SK-N-SH (cell line): Measurements from ENCODE around the gene ADGRG3. TPM values are rescaled to one million over a fixed set of nuclear protein-coding genes. Genes with fewer than 3 reads are reported as not detected.

ENCODE experiments used
- CTCF ChIA-PET: fragments of 300-600, 350-600 bp; formaldehyde crosslinking; extraction: SDS; loops from one replicate; lab custom pipeline; 2021; lab: Yijun Ruan, JAX
- POLR2A ChIA-PET: fragments of 350-600 bp; sonication (Branson Sonifier 250); formaldehyde crosslinking; extraction: SDS; loops from one replicate; lab custom pipeline; 2020; ENCODE audit warnings: antibody characterized with exemption, inconsistent platforms; lab: Yijun Ruan, JAX
- DNase-seq: peaks from one replicate; pipeline ENCODE4 v3.0.0; 2012
- H2AFZ ChIP-seq: fragments of 200-600 bp; sonication (generic); 2 replicates; pipeline ENCODE4 v1.8.1; 2016; ENCODE audit warnings: antibody characterized with exemption, mild to moderate bottlenecking, low read depth
- H3F3A ChIP-seq: fragments of 200-600 bp; sonication (generic); replicated peaks from 2 replicates; pipeline ENCODE3; 2016; ENCODE audit warnings: antibody characterized with exemption, mild to moderate bottlenecking; ENCODE audit not compliant: insufficient read depth
- H3K27ac ChIP-seq, 2 experiments: fragments of 200-500 bp in 1 of 2; fragments of 200-600 bp in 1 of 2; sonication (Bioruptor generic) in 1 of 2; sonication (generic), shearing (Covaris generic) in 1 of 2; 2 replicates each; pipeline versions ENCODE4 v1.5.1 to v1.6.1; 2014 to 2016; ENCODE audit warnings: low read depth in 2 of 2, inconsistent platforms in 1 of 2, low read length in 1 of 2, mild to moderate bottlenecking in 1 of 2, mixed read lengths in 1 of 2
- H3K27me3 ChIP-seq: fragments of 200-600 bp; sonication (generic), shearing (Covaris generic); 2 replicates; pipeline ENCODE4 v1.6.1; 2016; ENCODE audit warnings: mixed run types; ENCODE audit not compliant: insufficient read depth
- H3K36me3 ChIP-seq, 2 experiments: fragments of 200-500 bp in 1 of 2; fragments of 200-600 bp in 1 of 2; sonication (Bioruptor generic) in 1 of 2; sonication (generic) in 1 of 2; replicated peaks in 1 of 2; 2 replicates each; pipeline versions ENCODE3 to v1.5.1; 2014 to 2016; ENCODE audit warnings: low read length in 1 of 2, mild to moderate bottlenecking in 1 of 2; ENCODE audit not compliant: insufficient read depth in 2 of 2, control insufficient read depth in 1 of 2
- H3K4me1 ChIP-seq, 2 experiments: fragments of 200-500 bp in 1 of 2; fragments of 200-600 bp in 1 of 2; sonication (Bioruptor generic) in 1 of 2; sonication (generic), shearing (Covaris generic) in 1 of 2; 2 replicates each; pipeline versions ENCODE4 v1.5.1 to v1.6.1; 2014 to 2016; ENCODE audit warnings: low read depth in 1 of 2, low read length in 1 of 2, mixed run types in 1 of 2; ENCODE audit not compliant: insufficient read depth in 2 of 2, control insufficient read depth in 1 of 2
- H3K4me2 ChIP-seq: fragments of 200-600 bp; sonication (generic), shearing (Covaris generic); 2 replicates; pipeline ENCODE4 v1.6.1; 2017; ENCODE audit warnings: mixed run types
- H3K4me3 ChIP-seq, 2 experiments: fragments of 200-500 bp in 1 of 2; fragments of 200-600 bp in 1 of 2; sonication (Bioruptor generic) in 1 of 2; sonication (generic), shearing (Covaris generic) in 1 of 2; 2 replicates each; pipeline versions ENCODE4 v1.5.1 to v1.8.1; 2014 to 2016; ENCODE audit warnings: low read depth in 2 of 2, inconsistent platforms in 1 of 2, low read length in 1 of 2, mild to moderate bottlenecking in 1 of 2, mixed read lengths in 1 of 2, moderate library complexity in 1 of 2
- H3K79me2 ChIP-seq: fragments of 200-600 bp; sonication (generic); 2 replicates; pipeline ENCODE4 v1.8.1; 2017; ENCODE audit warnings: mild to moderate bottlenecking; ENCODE audit not compliant: insufficient read depth
- H3K9ac ChIP-seq: fragments of 200-600 bp; sonication (generic); 2 replicates; pipeline ENCODE4 v1.6.1; 2017; ENCODE audit warnings: mixed run types
- H3K9me2 ChIP-seq: fragments of 200-600 bp; sonication (generic); 2 replicates; pipeline ENCODE4 v1.6.1; 2017; ENCODE audit warnings: mixed run types
- H3K9me3 ChIP-seq: fragments of 200-600 bp; sonication (generic); 2 replicates; pipeline ENCODE4 v1.6.1; 2017; ENCODE audit warnings: mixed run types, mild to moderate bottlenecking, moderate library complexity
- H4K20me1 ChIP-seq: fragments of 200-600 bp; sonication (generic); 2 replicates; pipeline ENCODE4 v1.6.1; 2017; ENCODE audit warnings: mild to moderate bottlenecking, mixed run types; ENCODE audit not compliant: insufficient read depth
- EP300 ChIP-seq, 2 experiments: IDR thresholded peaks; 2 replicates each; pipeline versions ENCODE4 v1.4.0 to v1.6.1; 2012; ENCODE audit warnings: borderline replicate concordance in 1 of 2, low read depth in 1 of 2, low read length in 1 of 2
- FOSL2 ChIP-seq: IDR thresholded peaks from 2 replicates; pipeline ENCODE4 v1.4.0; 2012; ENCODE audit warnings: low read depth, mild to moderate bottlenecking, moderate library complexity, borderline replicate concordance
- FOXM1 ChIP-seq: IDR thresholded peaks from 2 replicates; pipeline ENCODE4 v1.4.0; 2012; ENCODE audit warnings: low read depth, mild to moderate bottlenecking
- GABPA ChIP-seq: IDR thresholded peaks from 2 replicates; pipeline ENCODE4 v1.4.0; 2012; ENCODE audit warnings: low read depth, mild to moderate bottlenecking
- GATA2 ChIP-seq: sonication (generic); formaldehyde crosslinking; IDR thresholded peaks from 2 replicates; pipeline ENCODE4 v1.5.0; 2020; ENCODE audit warnings: mild to moderate bottlenecking, missing genetic modification reagents
- MEF2A ChIP-seq: IDR thresholded peaks from 2 replicates; pipeline ENCODE4 v1.4.0; 2012; ENCODE audit warnings: low read depth, borderline replicate concordance
- MXI1 ChIP-seq: IDR thresholded peaks from 2 replicates; pipeline ENCODE4 v1.6.1; 2012; ENCODE audit warnings: mild to moderate bottlenecking, low read depth, low read length, improper control_type of control experiment
- NFIC ChIP-seq: IDR thresholded peaks from 2 replicates; pipeline ENCODE4 v1.4.0; 2012; ENCODE audit warnings: borderline replicate concordance
- NRF1 ChIP-seq: IDR thresholded peaks from 2 replicates; pipeline ENCODE4 v1.6.1; 2012; ENCODE audit warnings: low read depth, mild to moderate bottlenecking, low read length
- RFX5 ChIP-seq: IDR thresholded peaks from 2 replicates; pipeline ENCODE4 v1.6.1; 2012; ENCODE audit warnings: mild to moderate bottlenecking, improper control_type of control experiment, low read length
- SIN3A ChIP-seq: IDR thresholded peaks from 2 replicates; pipeline ENCODE4 v1.6.1; 2012; ENCODE audit warnings: low read depth, mild to moderate bottlenecking, low read length, moderate library complexity, borderline replicate concordance
- TAF1 ChIP-seq: IDR thresholded peaks from 2 replicates; pipeline ENCODE4 v1.6.1; 2012; ENCODE audit warnings: low read depth, mild to moderate bottlenecking, low read length, moderate library complexity, borderline replicate concordance
- TCF12 ChIP-seq: IDR thresholded peaks from 2 replicates; pipeline ENCODE4 v1.4.0; 2012
- WGBS: methylation state at CpG from one replicate; pipeline ENCODE4 v1.1.6; 2017; ENCODE audit warnings: low lambda C conversion rate; 5-methylcytosine and 5-hydroxymethylcytosine counted together
- polyA plus RNA-seq, 3 experiments: library from polyadenylated mRNA; depleted of rRNA; stranded (reverse); fragments of >200 nt; gene quantifications; 2 replicates each; pipeline ENCODE4 v1.2.3, GENCODE V29; 2012
- TF ChIP-seq, protein P1 (sequence below): fragments of 200-600 bp; sonication (generic); IDR thresholded peaks from 2 replicates; pipeline ENCODE4 v1.6.1; 2017; ENCODE audit warnings: antibody characterized with exemption, mild to moderate bottlenecking, moderate library complexity
- TF ChIP-seq, protein P2 (sequence below): IDR thresholded peaks from 2 replicates; pipeline ENCODE4 v1.6.1; 2012; ENCODE audit warnings: mild to moderate bottlenecking, low read depth, low read length, moderate library complexity
- TF ChIP-seq, protein P3 (sequence below): IDR thresholded peaks from 2 replicates; pipeline ENCODE4; 2012

Gene ADGRG3
- polyA plus RNA-seq, 1 of the 3 experiments (the other 2 are of a cell fraction): not detected

DNA sequence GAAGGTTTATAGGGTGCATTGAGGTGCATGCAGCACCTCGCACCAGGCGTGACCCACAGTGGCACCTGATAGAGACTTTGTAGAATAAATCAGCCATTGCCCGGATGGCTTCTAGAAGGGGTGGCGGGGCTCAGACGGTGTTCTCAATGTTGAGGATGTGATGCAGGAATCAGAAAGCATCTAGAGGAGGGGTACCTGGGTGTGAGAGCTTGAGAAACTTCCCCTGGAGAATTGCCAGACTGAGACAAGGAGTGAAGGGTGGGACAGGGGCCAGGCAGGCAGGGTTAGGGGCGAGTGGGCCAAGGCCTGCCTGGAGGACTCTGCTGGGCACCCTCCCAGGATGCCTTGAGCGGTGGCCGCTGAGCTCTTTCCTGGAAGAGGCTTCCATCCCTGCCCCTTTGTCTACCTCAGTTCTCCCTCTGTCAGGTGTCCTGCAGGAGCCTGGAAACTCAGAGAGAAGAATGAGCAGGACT lies 48.9 kb upstream of the ADGRG3 start:
- DNase-seq: no peak
- WGBS: 80% methylated on average over 6 of the region's 8 CpGs
- Histone ChIP-seq H3F3A (no peaks in the 10 kb centered on the region), H3K4me2 (no peak overlapping the region), H2AFZ (no peak overlapping the region), H3K9ac (no peak overlapping the region), H3K4me3 (no peak overlapping the region), H3K9me2 (no peaks in the 10 kb centered on the region), H3K4me1 (peaks cover 0 to 14% of the 10 kb centered on the region in 2 experiments; a peak in 2 of 4 replicates), H4K20me1 (no peaks in the 10 kb centered on the region), H3K27ac (no peak overlapping the region), H3K9me3 (no peaks in the 10 kb centered on the region), H3K27me3 (no peaks in the 10 kb centered on the region), H3K36me3 (no peaks in the 10 kb centered on the region), H3K79me2 (no peaks in the 10 kb centered on the region)
- ChIA-PET CTCF (interaction anchor here (1.8 to 3.3 kb wide), 2 partner anchors 28 to 29 kb away, joined by 5 to 13 read pairs; no protein-coding TSS in a partner anchor), POLR2A (no interaction called here)
- TF ChIP-seq, protein P1, sequence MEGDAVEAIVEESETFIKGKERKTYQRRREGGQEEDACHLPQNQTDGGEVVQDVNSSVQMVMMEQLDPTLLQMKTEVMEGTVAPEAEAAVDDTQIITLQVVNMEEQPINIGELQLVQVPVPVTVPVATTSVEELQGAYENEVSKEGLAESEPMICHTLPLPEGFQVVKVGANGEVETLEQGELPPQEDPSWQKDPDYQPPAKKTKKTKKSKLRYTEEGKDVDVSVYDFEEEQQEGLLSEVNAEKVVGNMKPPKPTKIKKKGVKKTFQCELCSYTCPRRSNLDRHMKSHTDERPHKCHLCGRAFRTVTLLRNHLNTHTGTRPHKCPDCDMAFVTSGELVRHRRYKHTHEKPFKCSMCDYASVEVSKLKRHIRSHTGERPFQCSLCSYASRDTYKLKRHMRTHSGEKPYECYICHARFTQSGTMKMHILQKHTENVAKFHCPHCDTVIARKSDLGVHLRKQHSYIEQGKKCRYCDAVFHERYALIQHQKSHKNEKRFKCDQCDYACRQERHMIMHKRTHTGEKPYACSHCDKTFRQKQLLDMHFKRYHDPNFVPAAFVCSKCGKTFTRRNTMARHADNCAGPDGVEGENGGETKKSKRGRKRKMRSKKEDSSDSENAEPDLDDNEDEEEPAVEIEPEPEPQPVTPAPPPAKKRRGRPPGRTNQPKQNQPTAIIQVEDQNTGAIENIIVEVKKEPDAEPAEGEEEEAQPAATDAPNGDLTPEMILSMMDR: no peak
- TF ChIP-seq TAF1 (no peak), MXI1 (no peak), EP300 (IDR thresholded peaks at IDR 0.05; ENCODE audit: borderline replicate concordance in 1 of 2, low read depth in 1 of 2, low read length in 1 of 2) (no peak), NFIC (no peak), MEF2A (no peak), RFX5 (no peak), FOXM1 (no peak)
- TF ChIP-seq, protein P2, sequence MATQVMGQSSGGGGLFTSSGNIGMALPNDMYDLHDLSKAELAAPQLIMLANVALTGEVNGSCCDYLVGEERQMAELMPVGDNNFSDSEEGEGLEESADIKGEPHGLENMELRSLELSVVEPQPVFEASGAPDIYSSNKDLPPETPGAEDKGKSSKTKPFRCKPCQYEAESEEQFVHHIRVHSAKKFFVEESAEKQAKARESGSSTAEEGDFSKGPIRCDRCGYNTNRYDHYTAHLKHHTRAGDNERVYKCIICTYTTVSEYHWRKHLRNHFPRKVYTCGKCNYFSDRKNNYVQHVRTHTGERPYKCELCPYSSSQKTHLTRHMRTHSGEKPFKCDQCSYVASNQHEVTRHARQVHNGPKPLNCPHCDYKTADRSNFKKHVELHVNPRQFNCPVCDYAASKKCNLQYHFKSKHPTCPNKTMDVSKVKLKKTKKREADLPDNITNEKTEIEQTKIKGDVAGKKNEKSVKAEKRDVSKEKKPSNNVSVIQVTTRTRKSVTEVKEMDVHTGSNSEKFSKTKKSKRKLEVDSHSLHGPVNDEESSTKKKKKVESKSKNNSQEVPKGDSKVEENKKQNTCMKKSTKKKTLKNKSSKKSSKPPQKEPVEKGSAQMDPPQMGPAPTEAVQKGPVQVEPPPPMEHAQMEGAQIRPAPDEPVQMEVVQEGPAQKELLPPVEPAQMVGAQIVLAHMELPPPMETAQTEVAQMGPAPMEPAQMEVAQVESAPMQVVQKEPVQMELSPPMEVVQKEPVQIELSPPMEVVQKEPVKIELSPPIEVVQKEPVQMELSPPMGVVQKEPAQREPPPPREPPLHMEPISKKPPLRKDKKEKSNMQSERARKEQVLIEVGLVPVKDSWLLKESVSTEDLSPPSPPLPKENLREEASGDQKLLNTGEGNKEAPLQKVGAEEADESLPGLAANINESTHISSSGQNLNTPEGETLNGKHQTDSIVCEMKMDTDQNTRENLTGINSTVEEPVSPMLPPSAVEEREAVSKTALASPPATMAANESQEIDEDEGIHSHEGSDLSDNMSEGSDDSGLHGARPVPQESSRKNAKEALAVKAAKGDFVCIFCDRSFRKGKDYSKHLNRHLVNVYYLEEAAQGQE: no peak

DNA sequence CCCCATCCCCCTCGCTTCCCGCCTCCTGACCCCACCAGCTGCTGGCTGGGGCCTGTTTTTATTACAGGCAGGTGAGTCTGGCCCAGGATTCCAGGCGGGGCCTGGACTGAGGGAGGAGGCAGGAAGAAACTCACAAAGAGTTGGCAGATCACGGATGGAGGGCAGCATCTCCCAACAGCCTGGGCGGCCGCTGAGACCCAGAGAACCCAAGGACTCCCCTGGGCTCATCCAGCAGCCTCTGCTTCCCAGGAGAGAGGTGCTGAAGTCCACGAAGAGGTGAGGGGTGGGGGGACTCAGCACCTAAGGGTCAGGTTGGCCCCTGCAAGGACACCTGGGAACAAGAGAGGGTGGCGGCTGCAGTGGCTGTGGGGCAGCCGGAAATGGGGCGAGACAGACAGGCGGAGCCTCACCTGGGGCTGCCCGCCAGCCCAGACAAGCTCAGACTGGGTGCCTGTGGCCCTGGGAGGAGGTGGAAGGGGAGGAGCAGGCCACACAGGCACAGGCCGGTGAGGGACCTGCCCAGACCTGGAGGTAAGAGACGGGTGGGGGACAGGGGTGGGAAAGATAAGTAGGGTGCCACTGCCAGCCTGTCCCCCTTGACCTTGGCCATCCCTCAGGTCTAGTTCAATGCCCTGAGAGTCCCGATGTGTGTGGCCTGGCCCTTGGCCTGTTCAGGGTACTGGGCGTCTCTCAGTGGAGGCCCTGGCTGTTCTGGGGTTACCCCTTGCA lies 48.3 kb upstream of the ADGRG3 start:
- Histone ChIP-seq H3K4me1 (peaks cover 0 to 14% of the 10 kb centered on the region in 2 experiments; a peak in 2 of 4 replicates), H3K9me3 (no peaks in the 10 kb centered on the region), H3K9ac (no peak overlapping the region), H3K36me3 (no peaks in the 10 kb centered on the region), H4K20me1 (no peaks in the 10 kb centered on the region), H3K9me2 (no peaks in the 10 kb centered on the region), H2AFZ (no peak overlapping the region), H3K27me3 (no peaks in the 10 kb centered on the region), H3K4me2 (no peak overlapping the region), H3K4me3 (no peak overlapping the region), H3K27ac (no peak overlapping the region), H3K79me2 (no peaks in the 10 kb centered on the region), H3F3A (no peaks in the 10 kb centered on the region)
- no peak for DNase-seq
- POLR2A ChIA-PET: no interaction called here
- CTCF ChIA-PET: interaction anchor here (1.8 to 5.6 kb wide), 3 partner anchors 28 to 29 kb away, joined by 5 to 30 read pairs (median 13); no protein-coding TSS in a partner anchor
- WGBS: 88% methylated on average over 12 of the region's 16 CpGs
- TF ChIP-seq FOSL2 (no peak), GABPA (no peak), SIN3A (no peak), MEF2A (no peak), NRF1 (no peak), TCF12 (no peak), GATA2 (no peak)
- TF ChIP-seq, protein P2: no peak
- TF ChIP-seq, protein P3, sequence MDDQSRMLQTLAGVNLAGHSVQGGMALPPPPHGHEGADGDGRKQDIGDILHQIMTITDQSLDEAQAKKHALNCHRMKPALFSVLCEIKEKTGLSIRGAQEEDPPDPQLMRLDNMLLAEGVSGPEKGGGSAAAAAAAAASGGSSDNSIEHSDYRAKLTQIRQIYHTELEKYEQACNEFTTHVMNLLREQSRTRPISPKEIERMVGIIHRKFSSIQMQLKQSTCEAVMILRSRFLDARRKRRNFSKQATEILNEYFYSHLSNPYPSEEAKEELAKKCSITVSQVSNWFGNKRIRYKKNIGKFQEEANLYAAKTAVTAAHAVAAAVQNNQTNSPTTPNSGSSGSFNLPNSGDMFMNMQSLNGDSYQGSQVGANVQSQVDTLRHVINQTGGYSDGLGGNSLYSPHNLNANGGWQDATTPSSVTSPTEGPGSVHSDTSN: no peak
